ENCODE results near the gene HOXA10.
A peak's percentile ranks its signal among the peaks of the same experiment; 100 is the strongest.

HOXA10 gene

GRCh38 chr7:27130540-27131389, 43.4 kb downstream of the HOXA10 start, which contains the start of gene HOXA4:
Gene HOXA4, minus strand, starts transcription at chr7:27130757. Its CDS starts 24 bp downstream, at chr7:27130733.
- H3K4me3 ChIP-seq (ENCODE audit: low read length) = peak within 1 kb of the TSS; percentile 91
- no peaks in the 10 kb centered on the region for H3K9me3 ChIP-seq (replicated peaks; ENCODE audit: low read length)
- H3K4me1 ChIP-seq (ENCODE audit: control insufficient read depth, insufficient read depth, low read length) = peaks cover 37% of the 10 kb centered on the region
- peak within 1 kb of the TSS; percentile 95 for H3K4me2 ChIP-seq (ENCODE audit: low read length)
- no peaks in the 10 kb centered on the region for H3K27me3 ChIP-seq (ENCODE audit: control insufficient read depth, insufficient read depth, low read length)
- H3K36me3 ChIP-seq (ENCODE audit: insufficient read depth, low read length) = peaks cover 6% of the 10 kb centered on the region
- H3K9ac ChIP-seq (ENCODE audit: low read depth, low read length) = peak within 1 kb of the TSS; percentile 93

- Histone ChIP-seq H3K9ac (ENCODE audit: low read depth, low read length) (peak overlapping the region; percentile 80), H3K9me3 (replicated peaks; ENCODE audit: low read length) (no peaks in the 10 kb centered on the region), H3K4me1 (ENCODE audit: control insufficient read depth, insufficient read depth, low read length) (peaks cover 28% of the 10 kb centered on the region), H3K4me3 (ENCODE audit: low read length) (peak overlapping the region; percentile 91), H3K36me3 (ENCODE audit: insufficient read depth, low read length) (peaks cover 8% of the 10 kb centered on the region), H3K4me2 (ENCODE audit: low read length) (peak overlapping the region; percentile 95), H3K27me3 (ENCODE audit: control insufficient read depth, insufficient read depth, low read length) (no peaks in the 10 kb centered on the region)
These were observed 44.2 kb downstream of the HOXA10 start for GRCh38 chr7:27129729-27130539.

- H3K4me2 ChIP-seq (ENCODE audit: low read length) = peak overlapping the region; percentile 95
- no peaks in the 10 kb centered on the region for H3K27me3 ChIP-seq (ENCODE audit: control insufficient read depth, insufficient read depth, low read length)
- H3K4me3 ChIP-seq (ENCODE audit: low read length) = peak overlapping the region; percentile 91
- H3K9ac ChIP-seq (ENCODE audit: low read depth, low read length) = peak overlapping the region; percentile 80
- H3K9me3 ChIP-seq (replicated peaks; ENCODE audit: low read length) = no peaks in the 10 kb centered on the region
- peaks cover 11% of the 10 kb centered on the region for H3K36me3 ChIP-seq (ENCODE audit: insufficient read depth, low read length)
- H3K4me1 ChIP-seq (ENCODE audit: control insufficient read depth, insufficient read depth, low read length) = peaks cover 21% of the 10 kb centered on the region
These were observed 45.1 kb downstream of the HOXA10 start for GRCh38 chr7:27128776-27129728.

- Histone ChIP-seq H3K27me3 (ENCODE audit: control insufficient read depth, insufficient read depth, low read length) (no peaks in the 10 kb centered on the region), H3K36me3 (ENCODE audit: insufficient read depth, low read length) (peaks cover 11% of the 10 kb centered on the region), H3K9me3 (replicated peaks; ENCODE audit: low read length) (no peaks in the 10 kb centered on the region), H3K4me3 (ENCODE audit: low read length) (no peak overlapping the region), H3K4me1 (ENCODE audit: control insufficient read depth, insufficient read depth, low read length) (peaks cover 16% of the 10 kb centered on the region), H3K9ac (ENCODE audit: low read depth, low read length) (no peak overlapping the region), H3K4me2 (ENCODE audit: low read length) (no peak overlapping the region)
These were observed 46.1 kb downstream of the HOXA10 start for GRCh38 chr7:27128034-27128433.

- no peaks in the 10 kb centered on the region for H3K9me3 ChIP-seq (replicated peaks; ENCODE audit: low read length)
- H3K9ac ChIP-seq (ENCODE audit: low read depth, low read length) = no peak overlapping the region
- H3K27me3 ChIP-seq (ENCODE audit: control insufficient read depth, insufficient read depth, low read length) = no peaks in the 10 kb centered on the region
- H3K4me3 ChIP-seq (ENCODE audit: low read length) = no peak overlapping the region
- H3K4me2 ChIP-seq (ENCODE audit: low read length) = no peak overlapping the region
- H3K4me1 ChIP-seq (ENCODE audit: control insufficient read depth, insufficient read depth, low read length) = peaks cover 16% of the 10 kb centered on the region
- H3K36me3 ChIP-seq (ENCODE audit: insufficient read depth, low read length) = peaks cover 20% of the 10 kb centered on the region
These were observed 47.4 kb downstream of the HOXA10 start for GRCh38 chr7:27126596-27127327.

GRCh38 chr7:27125986-27126394, 48.1 kb downstream of the HOXA10 start:
- no peak overlapping the region for H3K9ac ChIP-seq (ENCODE audit: low read depth, low read length)
- peaks cover 20% of the 10 kb centered on the region for H3K36me3 ChIP-seq (ENCODE audit: insufficient read depth, low read length)
- peaks cover 9% of the 10 kb centered on the region for H3K4me1 ChIP-seq (ENCODE audit: control insufficient read depth, insufficient read depth, low read length)
- H3K4me2 ChIP-seq (ENCODE audit: low read length) = no peak overlapping the region
- no peaks in the 10 kb centered on the region for H3K9me3 ChIP-seq (replicated peaks; ENCODE audit: low read length)
- H3K4me3 ChIP-seq (ENCODE audit: low read length) = no peak overlapping the region
- H3K27me3 ChIP-seq (ENCODE audit: control insufficient read depth, insufficient read depth, low read length) = no peaks in the 10 kb centered on the region

GRCh38 chr7:27124902-27125689, 49.0 kb downstream of the HOXA10 start:
- H3K4me1 ChIP-seq (ENCODE audit: control insufficient read depth, insufficient read depth, low read length) = peaks cover 8% of the 10 kb centered on the region
- H3K4me2 ChIP-seq (ENCODE audit: low read length) = no peak overlapping the region
- peaks cover 20% of the 10 kb centered on the region for H3K36me3 ChIP-seq (ENCODE audit: insufficient read depth, low read length)
- no peaks in the 10 kb centered on the region for H3K27me3 ChIP-seq (ENCODE audit: control insufficient read depth, insufficient read depth, low read length)
- H3K9me3 ChIP-seq (replicated peaks; ENCODE audit: low read length) = no peaks in the 10 kb centered on the region
- H3K9ac ChIP-seq (ENCODE audit: low read depth, low read length) = no peak overlapping the region
- H3K4me3 ChIP-seq (ENCODE audit: low read length) = no peak overlapping the region

- H3K27me3 ChIP-seq (ENCODE audit: control insufficient read depth, insufficient read depth, low read length) = no peaks in the 10 kb centered on the region
- H3K36me3 ChIP-seq (ENCODE audit: insufficient read depth, low read length) = peaks cover 20% of the 10 kb centered on the region
- H3K4me2 ChIP-seq (ENCODE audit: low read length) = no peak overlapping the region
- no peaks in the 10 kb centered on the region for H3K9me3 ChIP-seq (replicated peaks; ENCODE audit: low read length)
- peaks cover 1% of the 10 kb centered on the region for H3K4me1 ChIP-seq (ENCODE audit: control insufficient read depth, insufficient read depth, low read length)
- H3K9ac ChIP-seq (ENCODE audit: low read depth, low read length) = no peak overlapping the region
- H3K4me3 ChIP-seq (ENCODE audit: low read length) = no peak overlapping the region
These were observed 49.8 kb downstream of the HOXA10 start for GRCh38 chr7:27124096-27124901.

- Histone ChIP-seq H3K4me3 (ENCODE audit: low read length) (no peak overlapping the region), H3K9me3 (replicated peaks; ENCODE audit: low read length) (no peaks in the 10 kb centered on the region), H3K27me3 (ENCODE audit: control insufficient read depth, insufficient read depth, low read length) (no peaks in the 10 kb centered on the region), H3K9ac (ENCODE audit: low read depth, low read length) (no peak overlapping the region), H3K36me3 (ENCODE audit: insufficient read depth, low read length) (peaks cover 13% of the 10 kb centered on the region), H3K4me1 (ENCODE audit: control insufficient read depth, insufficient read depth, low read length) (no peaks in the 10 kb centered on the region), H3K4me2 (ENCODE audit: low read length) (no peak overlapping the region)
These were observed 50.6 kb downstream of the HOXA10 start for GRCh38 chr7:27123477-27124053.

Data from skeletal muscle satellite cell (primary cell).